NCI-H2227 (cell line): ENCODE measurements around the gene TPO.
A peak's percentile ranks its signal among the peaks of the same experiment; 100 is the strongest.

Experiments used
- DNase-seq: peaks from one replicate; lab custom pipeline; 2025; ENCODE audit not compliant: unreplicated experiment; lab: John Stamatoyannopoulos, UW

The TPO gene

GRCh38 chr2:1518867-1519530 lies 105.7 kb downstream of the TPO start:
- no peak for DNase-seq

- no peak for DNase-seq
Measured at GRCh38 chr2:1521191-1521877, 108.1 kb downstream of the TPO start.

GRCh38 chr2:1521878-1522830 lies 108.9 kb downstream of the TPO start:
- no peak for DNase-seq

- DNase-seq: no peak
Measured at GRCh38 chr2:1527153-1527992, 114.1 kb downstream of the TPO start.

GRCh38 chr2:1528273-1529064 lies 115.2 kb downstream of the TPO start:
- no peak for DNase-seq

- no peak for DNase-seq
Measured at GRCh38 chr2:1538663-1539062, 125.4 kb downstream of the TPO start.

GRCh38 chr2:1539441-1539840 lies 126.2 kb downstream of the TPO start:
- DNase-seq: no peak

- DNase-seq: no peak
Measured at GRCh38 chr2:1539973-1540372, 126.7 kb downstream of the TPO start.

GRCh38 chr2:1540481-1540880 lies 127.2 kb downstream of the TPO start:
- no peak for DNase-seq

GRCh38 chr2:1541040-1541439 lies 127.8 kb downstream of the TPO start:
- no peak for DNase-seq

GRCh38 chr2:1541819-1542475 lies 128.7 kb downstream of the TPO start:
- no peak for DNase-seq

GRCh38 chr2:1542971-1543370 lies 129.7 kb downstream of the TPO start:
- DNase-seq: no peak

GRCh38 chr2:1543776-1544477 lies 130.7 kb downstream of the TPO start:
- DNase-seq: no peak

- DNase-seq: no peak
Measured at GRCh38 chr2:1544478-1545069, 131.3 kb downstream of the TPO start.

GRCh38 chr2:1546023-1546591 lies 132.8 kb downstream of the TPO start:
- peak; percentile 75 for DNase-seq

GRCh38 chr2:1546901-1547300 lies 133.6 kb downstream of the TPO start:
- no peak for DNase-seq

- DNase-seq: no peak
Measured at GRCh38 chr2:1548910-1549673, 135.8 kb downstream of the TPO start.
